Caco-2 (cell line): ENCODE results near the gene IPP. TPM values are rescaled to one million over a fixed set of nuclear protein-coding genes. Genes with fewer than 3 reads are reported as not detected.

Source experiments
- BruUV-seq: library from RNA; stranded (reverse); fragments of 400-500 nt; replicated peaks from 2 replicates; lab custom pipeline; 2021; lab: Mats Ljungman, UMichigan
- CTCF ChIA-PET: fragments of 300-600 bp; sonication (Branson Sonifier 250); formaldehyde crosslinking; loops from one replicate; lab custom pipeline; 2022; ENCODE audit warnings: antibody characterized with exemption; lab: Charles Lee
- POLR2A ChIA-PET: fragments of 300-600 bp; sonication (Branson Sonifier 250); formaldehyde crosslinking; loops from one replicate; lab custom pipeline; 2022; ENCODE audit warnings: antibody characterized with exemption; lab: Charles Lee
- DNase-seq, 2 experiments: peaks; one replicate each; pipeline versions ENCODE4 v3.0.0 to v3.0.0-alpha.2; 2020 to 2022
- H3K27me3 ChIP-seq: replicated peaks from 2 replicates; pipeline ENCODE4 v1.6.0; 2011; ENCODE audit warnings: low read length; ENCODE audit not compliant: control insufficient read depth, insufficient read depth
- H3K36me3 ChIP-seq: 2 replicates; pipeline ENCODE4 v1.5.1; 2011; ENCODE audit warnings: low read length; ENCODE audit not compliant: control insufficient read depth, insufficient read depth
- H3K4me1 ChIP-seq: fragments of 250-450 bp; sonication (Bioruptor Pico); 2 replicates; pipeline ENCODE4 v1.5.1; 2020; ENCODE audit warnings: mild to moderate bottlenecking
- H3K4me3 ChIP-seq: 2 replicates; pipeline ENCODE4 v1.5.1; 2011; ENCODE audit warnings: low read depth, mild to moderate bottlenecking, control low read depth, low read length
- H3K9me3 ChIP-seq: fragments of 250-450 bp; sonication (Bioruptor Pico); 2 replicates; pipeline ENCODE4 v1.5.1; 2020; ENCODE audit warnings: mild to moderate bottlenecking, moderate library complexity
- H3K27ac Mint-ChIP-seq: one replicate; pipeline ENCODE4 v1.8.0; 2022; ENCODE audit warnings: mixed read lengths; ENCODE audit not compliant: unreplicated experiment
- H3K27me3 Mint-ChIP-seq: one replicate; pipeline ENCODE4 v1.8.0; 2022; ENCODE audit warnings: mixed read lengths; ENCODE audit not compliant: insufficient read depth, unreplicated experiment
- H3K36me3 Mint-ChIP-seq: one replicate; pipeline ENCODE4 v1.8.0; 2022; ENCODE audit warnings: mild to moderate bottlenecking, mixed read lengths; ENCODE audit not compliant: insufficient read depth, unreplicated experiment
- H3K4me1 Mint-ChIP-seq: one replicate; pipeline ENCODE4 v1.8.0; 2022; ENCODE audit warnings: low read depth, mixed read lengths; ENCODE audit not compliant: unreplicated experiment
- H3K4me3 Mint-ChIP-seq: one replicate; pipeline ENCODE4 v1.8.0; 2022; ENCODE audit warnings: mild to moderate bottlenecking, moderate library complexity, mixed read lengths; ENCODE audit not compliant: unreplicated experiment
- H3K9me3 Mint-ChIP-seq: one replicate; pipeline ENCODE4 v1.8.0; 2022; ENCODE audit warnings: mixed read lengths; ENCODE audit not compliant: unreplicated experiment
- intact Hi-C: fragments of 100-400 bp; cut with micrococcal nuclease; formaldehyde crosslinking; loops from one replicate; pipeline ENCODE4 v1.10.0; 2022; ENCODE audit not compliant: unreplicated experiment
- total RNA-seq: library from RNA; stranded (reverse); gene quantifications from 2 replicates; pipeline ENCODE4 v1.2.3, GENCODE V29; 2022
- TF ChIP-seq, protein P1 (sequence below), 2 experiments: fragments of 200-600 bp in 1 of 2; IDR thresholded peaks; 1 replicate in 1 of 2; 2 replicates in 1 of 2; pipeline versions ENCODE4 v1.5.1 to v1.8.0; 2011 to 2022; ENCODE audit warnings: antibody characterized with exemption in 1 of 2, control low read depth in 1 of 2, inconsistent platforms in 1 of 2, low read depth in 1 of 2, low read length in 1 of 2, mild to moderate bottlenecking in 1 of 2, moderate library complexity in 1 of 2; ENCODE audit not compliant: insufficient read depth in 1 of 2, severe bottlenecking in 1 of 2, unreplicated experiment in 1 of 2

The IPP gene
- total RNA-seq, 1 experiment from 2014 or later = 7.6 TPM

DNA sequence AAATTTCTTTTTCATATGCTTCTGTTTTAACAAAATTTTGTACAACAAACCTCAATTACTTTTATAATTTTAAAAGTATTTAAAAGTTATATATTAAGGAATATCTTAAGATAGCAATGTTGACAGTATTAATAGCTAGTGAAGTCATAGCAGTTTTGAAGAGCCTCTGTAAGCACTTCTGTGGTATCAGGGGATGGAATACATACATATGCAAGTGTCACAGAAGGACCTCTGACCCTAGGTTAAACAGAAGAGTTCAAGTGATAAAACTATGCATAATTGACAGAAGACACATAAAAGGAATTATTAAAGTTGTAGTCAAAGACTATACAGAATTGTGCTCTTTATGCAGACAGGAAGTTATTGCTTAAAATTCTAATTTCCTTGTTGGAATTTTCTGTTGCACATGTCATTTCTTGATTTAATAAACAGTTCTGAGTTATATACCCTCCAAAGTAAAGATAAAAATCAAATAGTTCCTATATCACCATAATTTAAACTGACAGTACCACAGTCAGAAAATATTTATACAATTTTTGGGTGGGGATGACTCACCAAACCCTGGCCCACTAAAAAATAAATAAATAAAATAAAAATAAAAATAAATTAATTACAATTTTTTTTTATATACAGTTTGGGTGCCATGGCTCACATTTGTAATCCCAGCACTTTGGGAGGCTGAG is 27.1 kb downstream of the IPP start:
- Mint-ChIP-seq H3K36me3 (no peaks in the 10 kb centered on the region), H3K27ac (no peak overlapping the region), H3K27me3 (no peaks in the 10 kb centered on the region), H3K9me3 (no peaks in the 10 kb centered on the region), H3K4me1 (no peaks in the 10 kb centered on the region), H3K4me3 (no peak overlapping the region)
- TF ChIP-seq, protein P1, sequence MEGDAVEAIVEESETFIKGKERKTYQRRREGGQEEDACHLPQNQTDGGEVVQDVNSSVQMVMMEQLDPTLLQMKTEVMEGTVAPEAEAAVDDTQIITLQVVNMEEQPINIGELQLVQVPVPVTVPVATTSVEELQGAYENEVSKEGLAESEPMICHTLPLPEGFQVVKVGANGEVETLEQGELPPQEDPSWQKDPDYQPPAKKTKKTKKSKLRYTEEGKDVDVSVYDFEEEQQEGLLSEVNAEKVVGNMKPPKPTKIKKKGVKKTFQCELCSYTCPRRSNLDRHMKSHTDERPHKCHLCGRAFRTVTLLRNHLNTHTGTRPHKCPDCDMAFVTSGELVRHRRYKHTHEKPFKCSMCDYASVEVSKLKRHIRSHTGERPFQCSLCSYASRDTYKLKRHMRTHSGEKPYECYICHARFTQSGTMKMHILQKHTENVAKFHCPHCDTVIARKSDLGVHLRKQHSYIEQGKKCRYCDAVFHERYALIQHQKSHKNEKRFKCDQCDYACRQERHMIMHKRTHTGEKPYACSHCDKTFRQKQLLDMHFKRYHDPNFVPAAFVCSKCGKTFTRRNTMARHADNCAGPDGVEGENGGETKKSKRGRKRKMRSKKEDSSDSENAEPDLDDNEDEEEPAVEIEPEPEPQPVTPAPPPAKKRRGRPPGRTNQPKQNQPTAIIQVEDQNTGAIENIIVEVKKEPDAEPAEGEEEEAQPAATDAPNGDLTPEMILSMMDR (IDR thresholded peaks at IDR 0.05; ENCODE audit: insufficient read depth in 1 of 2, low read depth in 1 of 2, low read length in 1 of 2, severe bottlenecking in 1 of 2, unreplicated experiment in 1 of 2) = no peak
- no peak for DNase-seq
- POLR2A ChIA-PET = no interaction called here
- Histone ChIP-seq H3K36me3 (no peaks in the 10 kb centered on the region), H3K27me3 (no peaks in the 10 kb centered on the region), H3K4me1 (no peaks in the 10 kb centered on the region), H3K9me3 (no peaks in the 10 kb centered on the region), H3K4me3 (no peak overlapping the region)
- no TSS peak for BruUV-seq
- CTCF ChIA-PET = no interaction called here
- intact Hi-C loops = no loop called here

DNA sequence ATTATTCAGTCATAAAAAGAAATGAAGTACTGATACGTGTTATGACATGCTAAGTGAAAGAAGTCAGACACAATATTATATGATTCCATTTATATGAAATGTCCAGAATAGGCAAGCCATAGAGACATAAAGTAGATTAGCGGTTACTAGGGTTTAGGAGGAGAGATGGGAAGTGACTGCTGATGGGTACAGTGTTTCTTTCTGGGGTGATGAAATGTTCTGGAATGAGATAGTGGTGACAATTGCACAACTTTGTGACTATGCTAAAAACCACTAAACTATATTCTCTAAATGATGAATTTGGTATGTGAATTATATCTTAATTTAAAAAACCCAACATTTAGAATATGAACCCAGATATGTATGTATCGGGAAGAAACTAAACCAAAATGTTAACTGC is 27.6 kb downstream of the IPP start:
- H3K4me1 ChIP-seq = no peaks in the 10 kb centered on the region
- no peaks in the 10 kb centered on the region for H3K27me3 ChIP-seq
- intact Hi-C loops = no loop called here
- TF ChIP-seq, protein P1 (IDR thresholded peaks at IDR 0.05; ENCODE audit: insufficient read depth in 1 of 2, low read depth in 1 of 2, low read length in 1 of 2, severe bottlenecking in 1 of 2, unreplicated experiment in 1 of 2) = no peak
- no peak for DNase-seq
- Mint-ChIP-seq H3K27ac (no peak overlapping the region), H3K4me3 (no peak overlapping the region), H3K4me1 (no peaks in the 10 kb centered on the region), H3K9me3 (no peaks in the 10 kb centered on the region), H3K27me3 (no peaks in the 10 kb centered on the region), H3K36me3 (no peaks in the 10 kb centered on the region)
- no peaks in the 10 kb centered on the region for H3K9me3 ChIP-seq
- H3K4me3 ChIP-seq = no peak overlapping the region
- no TSS peak for BruUV-seq
- ChIA-PET POLR2A (no interaction called here), CTCF (no interaction called here)
- no peaks in the 10 kb centered on the region for H3K36me3 ChIP-seq

DNA sequence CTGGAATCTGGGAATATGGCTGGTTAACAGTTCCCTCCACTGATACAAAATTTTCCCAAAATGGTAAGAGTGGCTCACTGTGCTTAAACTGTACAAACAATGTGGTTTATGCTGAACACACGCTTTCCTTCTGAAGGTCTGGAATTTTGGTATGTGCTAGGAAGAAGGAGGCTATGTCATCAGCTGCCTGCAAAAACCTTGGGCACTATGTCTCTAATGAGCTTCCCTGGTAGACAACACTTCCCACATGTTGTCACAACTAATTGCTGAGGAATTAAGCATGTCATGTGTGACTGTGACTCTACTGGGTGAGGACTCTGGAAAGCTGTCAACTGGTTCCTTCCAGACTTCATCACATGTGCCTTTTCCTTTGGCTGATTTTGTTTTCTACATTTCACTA is 29.2 kb downstream of the IPP start:
- H3K9me3 ChIP-seq = no peaks in the 10 kb centered on the region
- Mint-ChIP-seq H3K9me3 (no peaks in the 10 kb centered on the region), H3K27ac (no peak overlapping the region), H3K36me3 (no peaks in the 10 kb centered on the region), H3K27me3 (no peaks in the 10 kb centered on the region), H3K4me3 (no peak overlapping the region), H3K4me1 (no peaks in the 10 kb centered on the region)
- POLR2A ChIA-PET = no interaction called here
- no peak for DNase-seq
- no TSS peak for BruUV-seq
- no peaks in the 10 kb centered on the region for H3K27me3 ChIP-seq
- CTCF ChIA-PET = no interaction called here
- H3K4me3 ChIP-seq = no peak overlapping the region
- intact Hi-C loops = no loop called here
- TF ChIP-seq, protein P1 (IDR thresholded peaks at IDR 0.05; ENCODE audit: insufficient read depth in 1 of 2, low read depth in 1 of 2, low read length in 1 of 2, severe bottlenecking in 1 of 2, unreplicated experiment in 1 of 2) = no peak
- no peaks in the 10 kb centered on the region for H3K36me3 ChIP-seq
- no peaks in the 10 kb centered on the region for H3K4me1 ChIP-seq
